Stimulated activated CD4-positive, alpha-beta T cell treated with anti-CD3 and anti-CD28 coated beads, Interleukin-2, amount 100 ng/mL, for 24 hours (primary cell): ENCODE results near the gene TTLL5.

Source experiments
- DNase-seq, 2 donors: peaks; one replicate each; pipeline ENCODE4 v3.0.0-alpha.2; 2020

TTLL5 gene

GRCh38 chr14:75742867-75743266, 81.8 kb downstream of the TTLL5 start:
- DNase-seq, result no peak

GRCh38 chr14:75747899-75748298, 86.9 kb downstream of the TTLL5 start:
- no peak for DNase-seq

GRCh38 chr14:75748336-75748735, 87.3 kb downstream of the TTLL5 start:
- no peak for DNase-seq

- no peak for DNase-seq
These were observed 90.2 kb downstream of the TTLL5 start for GRCh38 chr14:75751296-75751695.

- no peak for DNase-seq
These were observed 91.0 kb downstream of the TTLL5 start for GRCh38 chr14:75752086-75752485.

GRCh38 chr14:75752907-75753594, 92.0 kb downstream of the TTLL5 start:
- no peak for DNase-seq

GRCh38 chr14:75753696-75754095, 92.7 kb downstream of the TTLL5 start:
- DNase-seq, result no peak

- no peak for DNase-seq
These were observed 96.8 kb downstream of the TTLL5 start for GRCh38 chr14:75757644-75758402.

- DNase-seq, result no peak
These were observed 103.0 kb downstream of the TTLL5 start for GRCh38 chr14:75764020-75764419.

- no peak for DNase-seq
These were observed 108.1 kb downstream of the TTLL5 start for GRCh38 chr14:75769047-75769685.

GRCh38 chr14:75770635-75771034, 109.6 kb downstream of the TTLL5 start:
- DNase-seq, result no peak

- no peak for DNase-seq
These were observed 110.5 kb downstream of the TTLL5 start for GRCh38 chr14:75771595-75771994.

GRCh38 chr14:75773046-75773445, 112.0 kb downstream of the TTLL5 start:
- DNase-seq, result no peak

- no peak for DNase-seq
These were observed 120.0 kb downstream of the TTLL5 start for GRCh38 chr14:75781096-75781495.

- DNase-seq, result no peak
These were observed 122.1 kb downstream of the TTLL5 start for GRCh38 chr14:75783184-75783583.

GRCh38 chr14:75783602-75784313, 122.7 kb downstream of the TTLL5 start:
- DNase-seq, result no peak

GRCh38 chr14:75784314-75784686, 123.3 kb downstream of the TTLL5 start:
- DNase-seq, result no peak

GRCh38 chr14:75793806-75794205, 132.8 kb downstream of the TTLL5 start:
- DNase-seq, result no peak

GRCh38 chr14:75794615-75795038, 133.6 kb downstream of the TTLL5 start:
- DNase-seq, result no peak

- DNase-seq, result peak in 1 of 2 donors; percentile 2
These were observed 139.7 kb downstream of the TTLL5 start for GRCh38 chr14:75800792-75801191.

- DNase-seq, result no peak
These were observed 141.4 kb downstream of the TTLL5 start for GRCh38 chr14:75802486-75802885.

- no peak for DNase-seq
These were observed 142.7 kb downstream of the TTLL5 start for GRCh38 chr14:75803765-75804164.

GRCh38 chr14:75804570-75805275, 143.7 kb downstream of the TTLL5 start:
- no peak for DNase-seq
